CD8-positive, alpha-beta memory T cell (primary cell): ENCODE results near the gene PRKD3. TPM values are rescaled to one million over a fixed set of nuclear protein-coding genes. Genes with fewer than 3 reads are reported as not detected.

ENCODE experiments used
- CTCF ChIA-PET: fragments of 350-600 bp; sonication (Branson Sonifier 250); formaldehyde crosslinking; loops from one replicate; lab custom pipeline; 2021; ENCODE audit warnings: antibody characterized with exemption; lab: Charles Lee
- POLR2A ChIA-PET: fragments of 350-600 bp; sonication (Branson Sonifier 250); formaldehyde crosslinking; loops from one replicate; lab custom pipeline; 2021; ENCODE audit warnings: antibody characterized with exemption; lab: Charles Lee
- DNase-seq, 5 donors: peaks; one replicate each; pipeline versions ENCODE4 v3.0.0 to v3.0.0-alpha.2; 2020 to 2022; ENCODE audit warnings: mixed read lengths in 1 of 5
- H3K27ac ChIP-seq: one replicate; pipeline ENCODE4 v1.7.0; 2013; ENCODE audit warnings: low read depth, mild to moderate bottlenecking, low read length, moderate library complexity
- H3K27me3 ChIP-seq: 2 replicates; pipeline ENCODE4 v1.7.0; 2013; ENCODE audit warnings: low read length, mild to moderate bottlenecking; ENCODE audit not compliant: insufficient read depth, poor library complexity, severe bottlenecking
- H3K36me3 ChIP-seq: 2 replicates; pipeline ENCODE4 v1.7.0; 2013; ENCODE audit warnings: mild to moderate bottlenecking, low read length, moderate library complexity; ENCODE audit not compliant: insufficient read depth
- H3K4me1 ChIP-seq: 2 replicates; pipeline ENCODE4 v1.7.0; 2013; ENCODE audit warnings: mild to moderate bottlenecking, low read length, moderate library complexity; ENCODE audit not compliant: insufficient read depth
- H3K4me3 ChIP-seq: 2 replicates; pipeline ENCODE4 v1.7.0; 2013; ENCODE audit warnings: mild to moderate bottlenecking, low read length
- H3K9me3 ChIP-seq: 2 replicates; pipeline ENCODE4 v1.7.0; 2013; ENCODE audit warnings: mild to moderate bottlenecking, low read length
- H3K27ac Mint-ChIP-seq, 8 donors: one replicate each; pipeline ENCODE4 v1.8.0; 2020 to 2021; ENCODE audit warnings: mixed read lengths in 8 of 8, mild to moderate bottlenecking in 6 of 8, inconsistent platforms in 3 of 8, moderate library complexity in 3 of 8
- H3K27me3 Mint-ChIP-seq, 2 donors: one replicate each; pipeline ENCODE4 v1.8.0; 2020 to 2021; ENCODE audit warnings: mixed read lengths in 2 of 2, mild to moderate bottlenecking in 1 of 2, moderate library complexity in 1 of 2
- H3K36me3 Mint-ChIP-seq, 3 donors: one replicate each; pipeline ENCODE4 v1.8.0; 2020 to 2021; ENCODE audit warnings: mixed read lengths in 3 of 3, inconsistent platforms in 1 of 3, mild to moderate bottlenecking in 1 of 3
- H3K4me1 Mint-ChIP-seq, 3 donors: one replicate each; pipeline ENCODE4 v1.8.0; 2020 to 2021; ENCODE audit warnings: mixed read lengths in 3 of 3, inconsistent platforms in 1 of 3, mild to moderate bottlenecking in 1 of 3
- H3K4me3 Mint-ChIP-seq, 7 donors: one replicate each; pipeline ENCODE4 v1.8.0; 2020 to 2021; ENCODE audit warnings: mixed read lengths in 7 of 7, mild to moderate bottlenecking in 6 of 7, moderate library complexity in 4 of 7, inconsistent platforms in 2 of 7
- H3K9me3 Mint-ChIP-seq, 5 donors: one replicate each; pipeline ENCODE4 v1.8.0; 2020 to 2022; ENCODE audit warnings: mixed read lengths in 5 of 5, mild to moderate bottlenecking in 3 of 5, moderate library complexity in 2 of 5, inconsistent platforms in 1 of 5
- polyA plus RNA-seq: library from polyadenylated mRNA; unstranded; fragments of 300-500 nt; fragmentation: Illumina TruSeq; gene quantifications from one replicate; pipeline ENCODE4 v1.2.3, GENCODE V29; 2021
- total RNA-seq, 2 experiments: library from RNA; stranded (reverse); gene quantifications; one replicate each; pipeline ENCODE4 v1.2.3, GENCODE V29; 2021

The PRKD3 gene
- total and polyA plus RNA-seq, 3 experiments from 2014 or later = 22.9 to 38.4 (median 38.3) TPM

DNA sequence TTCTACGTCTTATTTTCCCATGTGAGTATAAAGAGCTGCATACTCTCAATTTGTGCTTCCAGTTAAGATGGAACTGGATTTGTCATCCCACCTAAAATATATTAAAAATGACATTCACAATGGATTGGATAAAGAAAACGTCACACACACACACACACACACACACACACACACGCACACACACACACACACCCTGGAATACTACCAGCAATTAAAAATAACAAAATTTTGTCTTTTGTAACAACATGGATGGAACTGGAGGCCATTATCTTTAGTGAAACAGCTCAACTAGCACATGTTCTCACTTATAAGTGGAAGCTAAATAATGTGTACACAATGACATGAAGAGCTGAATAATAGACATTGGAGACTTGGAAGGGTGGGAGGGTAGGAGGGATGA, 16.0 kb upstream of the PRKD3 start:
- POLR2A ChIA-PET = no interaction called here
- no peak for DNase-seq

DNA sequence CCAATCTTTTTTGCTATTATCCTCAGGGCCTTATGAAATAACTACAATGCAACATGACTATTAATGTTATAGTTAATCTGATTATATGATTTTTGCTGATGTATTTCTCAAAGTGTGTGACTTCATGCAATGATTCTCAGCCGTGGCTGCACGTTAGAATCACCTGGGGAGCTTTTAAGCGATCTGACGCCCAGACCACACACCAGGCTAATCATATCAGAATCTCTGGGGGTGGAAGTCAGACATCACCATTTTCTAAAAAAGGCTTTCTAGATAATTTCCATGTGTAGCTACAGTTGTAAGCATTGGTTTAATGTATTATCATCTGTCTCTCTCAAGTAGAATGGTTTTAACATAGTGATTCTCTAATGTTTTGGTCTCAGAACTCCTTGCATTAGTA, 14.3 kb upstream of the PRKD3 start:
- CTCF ChIA-PET = no interaction called here
- no peak overlapping the region for H3K27ac ChIP-seq

More for the DNA sequence above, 16.0 kb upstream of the PRKD3 start:
- H3K9me3 ChIP-seq = no peaks in the 10 kb centered on the region
- peak overlapping the region in 1 of 8 donors; percentile 81 for H3K27ac Mint-ChIP-seq
- no peaks in the 10 kb centered on the region for H3K36me3 Mint-ChIP-seq
- H3K4me3 ChIP-seq = no peak overlapping the region
- H3K4me1 ChIP-seq = peaks cover 7% of the 10 kb centered on the region
- H3K27ac ChIP-seq = no peak overlapping the region
- peaks cover 7 to 19% (median 9%) of the 10 kb centered on the region in 3 donors for H3K4me1 Mint-ChIP-seq
- H3K27me3 ChIP-seq = no peaks in the 10 kb centered on the region
- no peak overlapping the region for H3K4me3 Mint-ChIP-seq
- no peaks in the 10 kb centered on the region for H3K27me3 Mint-ChIP-seq
- CTCF ChIA-PET = interaction anchor here (0.8 kb wide), 1 partner anchor 11 kb away, joined by 3 read pairs; no protein-coding TSS in a partner anchor
- H3K36me3 ChIP-seq = no peaks in the 10 kb centered on the region
- H3K9me3 Mint-ChIP-seq = no peaks in the 10 kb centered on the region

DNA sequence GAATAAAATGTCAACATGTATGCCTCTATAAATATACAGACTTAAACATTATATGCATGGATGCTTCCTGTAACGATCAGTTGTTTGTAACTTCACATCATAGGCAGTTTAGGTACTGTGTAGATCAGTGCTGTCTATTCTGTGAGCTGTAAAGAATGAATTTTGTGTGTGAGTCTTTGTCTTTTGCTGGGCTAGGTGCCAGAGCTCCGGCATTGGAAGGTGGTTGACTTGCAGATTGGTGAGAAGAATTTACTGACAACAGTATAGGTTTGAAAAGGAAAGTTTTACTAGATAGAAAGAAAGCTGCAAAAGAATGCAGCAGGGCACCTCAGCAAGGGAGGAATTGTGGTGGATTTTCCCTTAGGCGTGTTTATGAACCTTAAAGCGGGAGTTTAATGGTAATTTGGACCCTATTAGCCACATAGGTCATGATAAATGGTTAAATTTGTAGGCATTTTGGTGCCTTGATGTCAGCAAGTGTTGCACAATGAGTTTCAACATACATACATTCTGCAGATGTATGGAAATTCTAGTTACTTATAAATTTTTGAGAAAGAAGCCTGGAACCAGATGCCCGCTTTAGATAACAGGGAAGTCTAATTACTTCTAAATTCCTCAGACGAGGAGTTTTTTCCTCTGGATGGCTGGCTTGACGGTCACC, 13.1 kb upstream of the PRKD3 start:
- Mint-ChIP-seq H3K9me3 (no peaks in the 10 kb centered on the region), H3K36me3 (no peaks in the 10 kb centered on the region), H3K4me3 (no peak overlapping the region), H3K27me3 (peaks cover 2 to 6% of the 10 kb centered on the region in 2 donors), H3K27ac (no peak overlapping the region), H3K4me1 (no peaks in the 10 kb centered on the region)
- ChIA-PET CTCF (no interaction called here), POLR2A (no interaction called here)
- Histone ChIP-seq H3K27ac (no peak overlapping the region), H3K4me3 (no peak overlapping the region), H3K36me3 (no peaks in the 10 kb centered on the region), H3K9me3 (no peaks in the 10 kb centered on the region), H3K4me1 (no peaks in the 10 kb centered on the region), H3K27me3 (no peaks in the 10 kb centered on the region)
- DNase-seq = no peak

More for the DNA sequence above, 14.3 kb upstream of the PRKD3 start:
- Mint-ChIP-seq H3K36me3 (no peaks in the 10 kb centered on the region), H3K27ac (no peak overlapping the region), H3K9me3 (no peaks in the 10 kb centered on the region), H3K27me3 (peaks cover under 1 to 2% of the 10 kb centered on the region in 2 donors), H3K4me3 (no peak overlapping the region), H3K4me1 (peaks cover 1 to 6% (median 4%) of the 10 kb centered on the region in 3 donors)
- H3K36me3 ChIP-seq = no peaks in the 10 kb centered on the region
- H3K4me3 ChIP-seq = no peak overlapping the region
- no peaks in the 10 kb centered on the region for H3K9me3 ChIP-seq
- no peaks in the 10 kb centered on the region for H3K27me3 ChIP-seq
- POLR2A ChIA-PET = no interaction called here
- no peaks in the 10 kb centered on the region for H3K4me1 ChIP-seq
- no peak for DNase-seq

DNA sequence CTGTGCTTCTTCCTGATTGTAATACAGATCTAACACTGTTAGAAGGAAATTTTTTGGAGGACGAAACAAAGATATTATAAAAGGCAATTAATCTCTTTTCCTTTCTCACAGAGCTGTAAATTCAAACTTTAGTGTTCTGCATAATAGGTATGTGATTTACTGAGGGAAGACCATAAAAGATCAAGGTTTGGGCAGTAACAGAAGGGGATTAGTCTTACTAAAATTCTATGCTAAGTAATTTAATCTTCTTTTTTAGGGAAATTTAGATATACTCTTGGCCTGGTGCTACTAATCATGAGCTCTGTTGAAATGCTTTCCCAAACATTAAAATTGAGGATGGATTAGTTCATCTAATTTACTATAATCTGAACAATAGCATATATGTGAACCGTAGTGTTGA, 11.0 kb upstream of the PRKD3 start:
- H3K4me1 Mint-ChIP-seq = no peaks in the 10 kb centered on the region
- DNase-seq = no peak
- no peaks in the 10 kb centered on the region for H3K9me3 ChIP-seq
- H3K27ac ChIP-seq = no peak overlapping the region
- no peaks in the 10 kb centered on the region for H3K36me3 Mint-ChIP-seq
- H3K27me3 Mint-ChIP-seq = peaks cover 2 to 6% of the 10 kb centered on the region in 2 donors
- H3K27me3 ChIP-seq = no peaks in the 10 kb centered on the region
- ChIA-PET CTCF (no interaction called here), POLR2A (interaction anchor here (0.6 kb wide), 1 partner anchor 283 kb away, joined by 7 read pairs; no protein-coding TSS in a partner anchor)
- no peak overlapping the region for H3K4me3 Mint-ChIP-seq
- H3K4me1 ChIP-seq = no peaks in the 10 kb centered on the region
- H3K9me3 Mint-ChIP-seq = no peaks in the 10 kb centered on the region
- H3K4me3 ChIP-seq = no peak overlapping the region
- H3K27ac Mint-ChIP-seq = no peak overlapping the region
- no peaks in the 10 kb centered on the region for H3K36me3 ChIP-seq

DNA sequence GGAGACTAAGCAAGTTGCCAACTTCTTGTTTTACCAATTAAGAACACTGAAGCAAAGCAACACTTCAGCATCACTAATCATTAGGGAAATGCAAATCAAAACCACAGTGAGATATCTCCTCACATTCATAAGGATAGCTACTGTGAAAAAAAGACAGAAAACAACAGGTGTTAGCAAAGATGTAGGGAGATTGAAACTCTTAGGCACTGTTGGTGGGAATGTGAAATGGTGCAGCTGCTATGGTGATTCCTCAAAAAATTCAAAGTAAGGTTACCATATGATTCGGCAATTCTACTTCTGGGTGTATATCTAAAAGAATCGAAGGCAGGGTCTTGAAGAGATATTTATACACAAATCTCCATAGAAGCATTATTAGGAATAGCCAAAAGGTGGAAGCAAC, 8.6 kb upstream of the PRKD3 start:
- H3K27me3 ChIP-seq = no peaks in the 10 kb centered on the region
- no peaks in the 10 kb centered on the region for H3K36me3 ChIP-seq
- H3K36me3 Mint-ChIP-seq = no peaks in the 10 kb centered on the region
- peaks cover 5 to 6% of the 10 kb centered on the region in 2 donors for H3K27me3 Mint-ChIP-seq
- no peaks in the 10 kb centered on the region for H3K9me3 ChIP-seq
- no peaks in the 10 kb centered on the region for H3K4me1 ChIP-seq
- no peaks in the 10 kb centered on the region for H3K9me3 Mint-ChIP-seq
- no peak overlapping the region for H3K4me3 Mint-ChIP-seq
- no peak overlapping the region for H3K27ac Mint-ChIP-seq
- H3K4me3 ChIP-seq = no peak overlapping the region
- H3K4me1 Mint-ChIP-seq = no peaks in the 10 kb centered on the region
- DNase-seq = no peak
- POLR2A ChIA-PET = no interaction called here
- no peak overlapping the region for H3K27ac ChIP-seq
- CTCF ChIA-PET = interaction anchor here (0.6 kb wide), 1 partner anchor 38 kb away, joined by 3 read pairs; no protein-coding TSS in a partner anchor

DNA sequence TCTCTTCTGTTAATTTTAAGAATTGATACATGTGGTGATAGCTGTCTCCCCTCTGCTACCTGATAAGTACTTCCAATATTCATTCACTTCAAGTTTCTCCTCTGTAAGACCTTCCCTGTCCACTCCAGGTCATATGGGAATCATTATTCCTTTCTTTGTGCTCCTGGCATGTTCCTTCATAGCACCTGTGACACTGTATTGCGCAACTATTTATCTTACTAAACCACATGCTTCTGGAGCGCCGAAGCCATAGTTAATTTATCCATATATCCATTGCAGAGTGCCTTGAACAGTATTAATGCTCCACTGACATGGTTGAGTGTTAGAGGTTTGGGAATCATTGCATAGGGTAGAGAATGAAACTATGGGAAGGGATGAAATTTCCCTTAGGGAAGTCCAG, 7.9 kb upstream of the PRKD3 start:
- peak overlapping the region in 1 of 8 donors; percentile 19 for H3K27ac Mint-ChIP-seq
- CTCF ChIA-PET = no interaction called here
- H3K4me3 ChIP-seq = no peak overlapping the region
- DNase-seq = no peak
- H3K4me1 ChIP-seq = no peaks in the 10 kb centered on the region
- H3K9me3 Mint-ChIP-seq = no peaks in the 10 kb centered on the region
- H3K27ac ChIP-seq = no peak overlapping the region
- POLR2A ChIA-PET = no interaction called here
- H3K9me3 ChIP-seq = no peaks in the 10 kb centered on the region
- H3K4me3 Mint-ChIP-seq = no peak overlapping the region
- H3K27me3 ChIP-seq = no peaks in the 10 kb centered on the region
- no peaks in the 10 kb centered on the region for H3K36me3 ChIP-seq
- H3K4me1 Mint-ChIP-seq = no peaks in the 10 kb centered on the region
- H3K36me3 Mint-ChIP-seq = no peaks in the 10 kb centered on the region
- H3K27me3 Mint-ChIP-seq = peaks cover 5 to 10% of the 10 kb centered on the region in 2 donors

DNA sequence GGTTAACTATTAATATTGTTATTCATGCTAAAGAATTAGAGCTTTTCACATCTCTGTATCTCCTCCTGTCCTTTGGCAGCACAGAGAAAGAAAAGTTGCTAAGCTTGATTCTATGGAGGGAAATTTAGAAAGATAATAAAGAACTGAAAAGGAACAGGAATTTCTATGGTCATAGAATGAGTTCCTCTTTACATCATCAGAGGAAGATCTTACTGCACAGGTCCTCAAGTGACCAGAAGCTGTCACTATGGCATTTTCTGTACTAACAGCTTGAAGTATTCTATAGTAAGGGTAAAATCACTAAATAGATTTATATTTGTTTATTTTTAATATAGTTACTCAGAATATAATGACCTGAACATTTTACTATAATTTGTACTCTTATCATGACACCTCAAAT, 6.0 kb upstream of the PRKD3 start:
- Histone ChIP-seq H3K4me3 (no peak overlapping the region), H3K9me3 (no peaks in the 10 kb centered on the region), H3K36me3 (no peaks in the 10 kb centered on the region), H3K27ac (no peak overlapping the region), H3K4me1 (no peaks in the 10 kb centered on the region), H3K27me3 (no peaks in the 10 kb centered on the region)
- Mint-ChIP-seq H3K27me3 (peaks cover 5 to 12% of the 10 kb centered on the region in 2 donors), H3K27ac (no peak overlapping the region), H3K4me3 (no peak overlapping the region), H3K4me1 (peaks cover 2 to 6% (median 4%) of the 10 kb centered on the region in 3 donors), H3K9me3 (no peaks in the 10 kb centered on the region), H3K36me3 (no peaks in the 10 kb centered on the region)
- POLR2A ChIA-PET = no interaction called here
- CTCF ChIA-PET = no interaction called here
- DNase-seq = no peak

DNA sequence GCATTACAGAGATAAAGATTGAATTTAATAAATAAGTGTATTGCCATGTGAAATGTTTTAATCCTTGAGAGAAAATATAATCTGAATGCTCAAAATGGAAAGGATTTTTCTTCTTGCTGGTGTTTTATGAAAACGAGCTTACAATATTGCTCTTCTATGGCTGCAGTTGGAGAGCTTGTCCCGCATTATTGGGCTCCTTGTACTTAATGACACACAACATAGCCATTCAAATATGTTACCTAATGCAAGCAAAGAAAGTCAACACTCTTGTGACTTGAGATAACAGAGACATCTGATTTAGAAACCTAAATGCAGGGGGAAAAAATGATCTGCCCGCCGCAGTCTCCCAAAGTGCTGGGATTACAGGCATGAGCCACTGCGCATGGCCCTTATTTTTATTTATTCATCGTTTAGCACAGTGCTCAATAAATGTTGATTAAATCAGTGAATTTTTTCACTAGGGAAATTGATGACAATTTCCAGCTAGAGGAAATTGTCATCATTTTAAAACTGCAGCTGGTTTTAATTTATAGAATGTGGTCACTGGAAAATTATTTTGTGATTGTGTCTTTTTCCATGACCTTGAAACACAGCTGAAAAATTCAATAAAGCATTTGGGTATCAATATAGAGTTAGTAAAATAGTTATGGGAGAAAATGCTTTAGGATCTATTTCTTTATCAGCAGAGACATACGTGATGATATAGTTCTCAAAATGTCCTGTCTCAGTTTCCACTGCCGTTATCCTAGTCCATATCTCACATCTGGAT, 2.4 kb upstream of the PRKD3 start:
- H3K27ac ChIP-seq = no peak overlapping the region
- Mint-ChIP-seq H3K27me3 (peaks cover 6 to 8% of the 10 kb centered on the region in 2 donors), H3K36me3 (peaks cover 0 to 5% (median 0%) of the 10 kb centered on the region in 3 donors), H3K27ac (no peak overlapping the region), H3K4me3 (peak overlapping the region in 1 of 7 donors; percentile 59), H3K9me3 (no peaks in the 10 kb centered on the region), H3K4me1 (peaks cover 22 to 32% (median 32%) of the 10 kb centered on the region in 3 donors)
- H3K27me3 ChIP-seq = no peaks in the 10 kb centered on the region
- no peaks in the 10 kb centered on the region for H3K9me3 ChIP-seq
- POLR2A ChIA-PET = interaction anchor here (0.6 to 0.9 kb wide), 2 partner anchors 95 to 245 kb away, joined by 3 to 5 read pairs; partner anchors contain the start of gene NDUFAF7
- H3K36me3 ChIP-seq = no peaks in the 10 kb centered on the region
- DNase-seq = no peak
- peaks cover 10% of the 10 kb centered on the region for H3K4me1 ChIP-seq
- CTCF ChIA-PET = interaction anchor here (1.7 kb wide), 1 partner anchor 104 kb away, joined by 3 read pairs; no protein-coding TSS in a partner anchor
- H3K4me3 ChIP-seq = no peak overlapping the region
